ENCODE data around the gene GPATCH8. TPM values are rescaled to one million over a fixed set of nuclear protein-coding genes. Genes with fewer than 3 reads are reported as not detected.
"Not testable (repeated sequence)": the region's sequence is repeated elsewhere in the genome, so short reads cannot be mapped to it uniquely, and the experiment has no call there.

The GPATCH8 gene
- polyA plus RNA-seq, 1 experiment: 13.7 TPM

DNA sequence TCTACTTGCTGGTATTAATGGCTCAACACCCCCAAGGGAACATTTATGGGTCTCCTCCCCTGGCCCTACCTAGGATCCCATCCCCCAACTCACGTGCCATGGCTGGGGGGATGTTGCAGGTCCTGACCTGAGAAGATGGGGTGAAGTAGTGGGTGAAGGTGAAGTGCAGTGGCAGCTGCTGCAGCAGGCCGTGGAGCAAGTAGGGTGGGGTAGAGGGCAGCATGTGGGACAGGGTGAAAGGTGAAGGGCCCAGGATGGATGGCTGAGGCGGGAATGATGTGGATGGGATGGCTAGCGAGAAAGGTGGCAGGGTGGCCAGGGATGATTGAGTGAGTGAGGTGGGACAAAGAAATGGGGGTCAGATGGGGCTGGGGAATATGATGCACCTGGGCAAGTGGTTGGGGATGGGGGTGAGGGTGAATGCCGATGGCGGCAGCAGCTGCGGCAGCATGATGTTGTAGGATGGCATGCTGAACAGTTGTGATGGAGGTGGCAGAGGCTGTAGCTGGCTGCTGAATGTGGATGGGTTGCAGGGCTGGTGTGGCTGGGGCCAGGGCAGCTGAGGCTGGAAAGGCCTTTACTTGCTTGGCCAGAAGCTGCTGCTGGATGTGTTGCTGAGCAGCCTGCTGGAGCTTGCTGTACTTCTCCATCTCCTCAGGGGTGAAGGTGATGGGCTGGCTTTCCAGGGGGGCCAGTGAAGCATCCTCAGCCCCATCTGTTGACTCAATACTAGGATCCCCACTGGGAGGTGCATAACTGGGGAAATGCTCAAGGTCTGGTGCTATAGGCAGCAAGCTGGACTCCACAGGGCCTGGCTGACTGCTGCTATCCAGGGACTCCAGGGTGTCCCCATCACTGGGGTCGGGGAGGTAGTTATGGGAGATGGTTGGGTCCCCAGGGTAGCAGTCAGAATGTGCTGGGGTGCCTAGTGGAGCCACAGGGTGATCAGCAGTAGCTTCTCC, 105.4 kb downstream of the GPATCH8 start:
- DNase-seq (ENCODE audit: low read depth): no peak
- Histone ChIP-seq H3K36me3 (ENCODE audit: control insufficient read depth, insufficient read depth, low read length) (peaks cover 21% of the 10 kb centered on the region), H3K27me3 (ENCODE audit: control insufficient read depth, insufficient read depth, low read length) (no peaks in the 10 kb centered on the region), H3K4me3 (ENCODE audit: low read depth, low read length) (no peak overlapping the region)
- POLR2A ChIA-PET: no interaction called here
- TF ChIP-seq, protein P1, sequence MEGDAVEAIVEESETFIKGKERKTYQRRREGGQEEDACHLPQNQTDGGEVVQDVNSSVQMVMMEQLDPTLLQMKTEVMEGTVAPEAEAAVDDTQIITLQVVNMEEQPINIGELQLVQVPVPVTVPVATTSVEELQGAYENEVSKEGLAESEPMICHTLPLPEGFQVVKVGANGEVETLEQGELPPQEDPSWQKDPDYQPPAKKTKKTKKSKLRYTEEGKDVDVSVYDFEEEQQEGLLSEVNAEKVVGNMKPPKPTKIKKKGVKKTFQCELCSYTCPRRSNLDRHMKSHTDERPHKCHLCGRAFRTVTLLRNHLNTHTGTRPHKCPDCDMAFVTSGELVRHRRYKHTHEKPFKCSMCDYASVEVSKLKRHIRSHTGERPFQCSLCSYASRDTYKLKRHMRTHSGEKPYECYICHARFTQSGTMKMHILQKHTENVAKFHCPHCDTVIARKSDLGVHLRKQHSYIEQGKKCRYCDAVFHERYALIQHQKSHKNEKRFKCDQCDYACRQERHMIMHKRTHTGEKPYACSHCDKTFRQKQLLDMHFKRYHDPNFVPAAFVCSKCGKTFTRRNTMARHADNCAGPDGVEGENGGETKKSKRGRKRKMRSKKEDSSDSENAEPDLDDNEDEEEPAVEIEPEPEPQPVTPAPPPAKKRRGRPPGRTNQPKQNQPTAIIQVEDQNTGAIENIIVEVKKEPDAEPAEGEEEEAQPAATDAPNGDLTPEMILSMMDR (IDR thresholded peaks at IDR 0.05; ENCODE audit: insufficient read depth, low read depth, low read length): no peak
- CTCF ChIA-PET: interaction anchor here (1.0 to 4.9 kb wide), 8 partner anchors 9 to 135 kb away, joined by 3 to 59 read pairs (median 6); no protein-coding TSS in a partner anchor

DNA sequence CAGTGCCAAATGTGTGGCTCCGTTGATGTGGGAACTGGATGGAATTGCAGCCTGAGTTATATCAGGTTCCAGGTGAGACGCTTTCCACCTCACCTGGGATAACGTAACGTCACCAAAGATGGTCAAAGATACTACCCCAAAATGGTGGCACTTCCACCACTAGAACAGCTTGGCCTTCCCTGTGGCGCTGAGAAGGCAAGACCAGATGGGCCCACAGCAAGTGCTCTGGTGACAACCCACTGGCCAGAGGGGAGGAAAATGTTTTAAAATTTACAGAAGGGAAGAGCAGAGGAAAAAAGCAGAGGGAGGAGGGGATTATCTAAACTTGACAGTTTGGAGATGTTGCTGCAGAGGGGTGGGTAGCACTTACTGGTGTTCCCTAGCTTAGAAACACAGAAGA, 106.3 kb downstream of the GPATCH8 start:
- TF ChIP-seq, protein P1 (IDR thresholded peaks at IDR 0.05; ENCODE audit: insufficient read depth, low read depth, low read length): no peak
- ChIA-PET POLR2A (no interaction called here), CTCF (interaction anchor here (1.0 to 1.8 kb wide), 8 partner anchors 10 to 134 kb away, joined by 3 to 7 read pairs (median 4); partner anchors contain the start of gene FAM171A2)
- Histone ChIP-seq H3K4me3 (ENCODE audit: low read depth, low read length) (no peak overlapping the region), H3K27me3 (ENCODE audit: control insufficient read depth, insufficient read depth, low read length) (no peaks in the 10 kb centered on the region), H3K36me3 (ENCODE audit: control insufficient read depth, insufficient read depth, low read length) (peaks cover 21% of the 10 kb centered on the region)
- no peak for DNase-seq (ENCODE audit: low read depth)

DNA sequence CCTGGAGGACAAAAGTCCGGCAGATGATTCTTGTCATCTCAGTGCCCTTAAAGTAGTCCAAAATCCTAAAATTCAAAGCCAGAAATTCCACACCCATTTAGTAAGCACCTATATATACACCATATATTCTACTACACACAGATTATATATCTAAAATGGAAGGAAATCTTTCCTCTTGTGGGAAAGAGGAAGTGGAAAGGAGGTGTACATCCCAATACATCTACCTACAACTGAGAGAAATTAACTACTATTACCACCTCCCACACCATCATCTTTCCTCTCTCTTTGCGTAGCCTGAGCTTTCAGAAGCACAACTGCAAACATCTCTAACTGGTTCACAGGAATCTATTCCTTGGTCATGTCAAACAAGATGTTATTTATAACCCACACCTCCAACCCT, 108.4 kb downstream of the GPATCH8 start:
- POLR2A ChIA-PET: no interaction called here

GRCh38 chr17:44394112-44394511, 109.1 kb downstream of the GPATCH8 start:
- DNase-seq (ENCODE audit: low read depth); H3K36me3 ChIP-seq (ENCODE audit: control insufficient read depth, insufficient read depth, low read length); H3K4me3 ChIP-seq (ENCODE audit: low read depth, low read length); POLR2A ChIA-PET; H3K27me3 ChIP-seq (ENCODE audit: control insufficient read depth, insufficient read depth, low read length): not testable (repeated sequence)
- CTCF ChIA-PET: interaction anchor here (0.6 to 1.4 kb wide), 4 partner anchors 64 to 191 kb away, joined by 3 to 4 read pairs (median 3); no protein-coding TSS in a partner anchor

More for the DNA sequence above, 108.4 kb downstream of the GPATCH8 start:
- no peak for DNase-seq (ENCODE audit: low read depth)
- Histone ChIP-seq H3K4me3 (ENCODE audit: low read depth, low read length) (no peak overlapping the region), H3K27me3 (ENCODE audit: control insufficient read depth, insufficient read depth, low read length) (no peaks in the 10 kb centered on the region), H3K36me3 (ENCODE audit: control insufficient read depth, insufficient read depth, low read length) (peaks cover 14% of the 10 kb centered on the region)
- TF ChIP-seq, protein P1 (IDR thresholded peaks at IDR 0.05; ENCODE audit: insufficient read depth, low read depth, low read length): no peak
- CTCF ChIA-PET: interaction anchor here (1.1 to 1.4 kb wide), 2 partner anchors 139 to 191 kb away, joined by 3 to 4 read pairs; no protein-coding TSS in a partner anchor

GRCh38 chr17:44390250-44390870, 112.8 kb downstream of the GPATCH8 start:
- no peak overlapping the region for H3K4me3 ChIP-seq (ENCODE audit: low read depth, low read length)
- no peak for DNase-seq (ENCODE audit: low read depth)
- no peaks in the 10 kb centered on the region for H3K27me3 ChIP-seq (ENCODE audit: control insufficient read depth, insufficient read depth, low read length)
- TF ChIP-seq, protein P1 (IDR thresholded peaks at IDR 0.05; ENCODE audit: insufficient read depth, low read depth, low read length): no peak
- CTCF ChIA-PET: interaction anchor here (0.7 to 1.4 kb wide), 5 partner anchors 10 to 133 kb away, joined by 3 to 4 read pairs (median 3); no protein-coding TSS in a partner anchor
- POLR2A ChIA-PET: no interaction called here
- H3K36me3 ChIP-seq (ENCODE audit: control insufficient read depth, insufficient read depth, low read length): no peaks in the 10 kb centered on the region

Data from BJ (cell line).